Esophagus muscularis mucosa (tissue), 4 donors: ENCODE measurements around the gene FHIP1A. TPM values are rescaled to one million over a fixed set of nuclear protein-coding genes. Genes with fewer than 3 reads are reported as not detected.
A peak's percentile ranks its signal among the peaks of the same experiment; 100 is the strongest.

Source experiments
- DNase-seq: peaks from one replicate; pipeline ENCODE4 v3.0.0-alpha.2; 2017; ENCODE audit errors: extremely low spot score
- H3K27ac ChIP-seq, 4 donors: fragments of 200-600 bp; sonication (generic); replicated peaks in 1 of 4; 1 replicate in 3 of 4; 2 replicates in 1 of 4; pipeline ENCODE4 v1.5.1; 2016 to 2019; ENCODE audit warnings: mild to moderate bottlenecking in 1 of 4
- H3K27me3 ChIP-seq, 4 donors: fragments of 200-600 bp; sonication (generic); one replicate each; pipeline versions ENCODE4 v1.5.1 to v1.6.0; 2016 to 2019
- H3K36me3 ChIP-seq, 4 donors: fragments of 200-600 bp; sonication (generic); one replicate each; pipeline ENCODE4 v1.5.1; 2016 to 2019
- H3K4me1 ChIP-seq, 4 donors: fragments of 200-600 bp; sonication (generic); one replicate each; pipeline ENCODE4 v1.5.1; 2016 to 2019
- H3K4me3 ChIP-seq, 4 donors: fragments of 200-600 bp; sonication (generic); 1 replicate in 2 of 4; 2 replicates in 2 of 4; pipeline ENCODE4 v1.5.1; 2016 to 2019; ENCODE audit warnings: mild to moderate bottlenecking in 4 of 4, moderate library complexity in 1 of 4
- H3K9me3 ChIP-seq, 4 donors: fragments of 200-600 bp; sonication (generic); 1 replicate in 3 of 4; 2 replicates in 1 of 4; pipeline ENCODE4 v1.5.1; 2016 to 2019
- CTCF ChIP-seq, 3 experiments: fragments of 200-600 bp in 2 of 3; fragments of 450-650 bp in 1 of 3; sonication (generic) in 2 of 3; IDR thresholded peaks; one replicate each; pipeline ENCODE4 v1.5.1; 2017 to 2019; ENCODE audit warnings: antibody characterized with exemption in 3 of 3, mild to moderate bottlenecking in 2 of 3, moderate library complexity in 1 of 3
- EP300 ChIP-seq: sonication (generic); formaldehyde crosslinking; IDR thresholded peaks from one replicate; pipeline ENCODE4 v1.6.1; 2017; ENCODE audit warnings: antibody characterized with exemption
- POLR2A ChIP-seq: fragments of 450-650 bp; IDR thresholded peaks from one replicate; pipeline ENCODE4 v1.6.1; 2017; ENCODE audit warnings: antibody characterized with exemption, moderate library complexity, mild to moderate bottlenecking, low read depth
- POLR2AphosphoS5 ChIP-seq, 2 donors: sonication (generic); formaldehyde crosslinking; IDR thresholded peaks; one replicate each; pipeline ENCODE4 v1.6.1; 2017; ENCODE audit warnings: antibody characterized with exemption in 2 of 2
- WGBS: methylation state at CpG from one replicate; pipeline ENCODE4 v1.1.5; 2018; 5-methylcytosine and 5-hydroxymethylcytosine counted together
- intact Hi-C: fragments of 100-400 bp; cut with DNase I; formaldehyde crosslinking; loops from one replicate; pipeline ENCODE4 v1.15.1; 2023
- total RNA-seq, 4 donors: library from RNA; depleted of rRNA; stranded (reverse); fragments of >200 nt; gene quantifications; one replicate each; pipeline versions ENCODE4 v1.1.0 to v1.2.1, GENCODE V29; 2016

The FHIP1A gene
- total RNA-seq, 4 donors from 2014 or later = 0.83 to 6.2 (median 2.2) TPM

GRCh38 chr4:151407466-151408379 lies 1.3 kb upstream of the FHIP1A start:
- Histone ChIP-seq H3K27me3 (no peaks in the 10 kb centered on the region), H3K4me1 (peaks cover 0 to 27% (median 21%) of the 10 kb centered on the region in 4 donors), H3K9me3 (no peaks in the 10 kb centered on the region), H3K27ac (peak overlapping the region in 3 of 4 donors; percentile 32 to 51 (median 41)), H3K36me3 (no peaks in the 10 kb centered on the region), H3K4me3 (peak overlapping the region; percentile 58 to 63 (median 60))
- WGBS = 51% methylated on average over 28 of the region's 29 CpGs
- intact Hi-C loops = no loop called here
- DNase-seq = no peak
- TF ChIP-seq EP300 (no peak), POLR2A (no peak), POLR2AphosphoS5 (IDR thresholded peaks at IDR 0.05) (no peak), CTCF (IDR thresholded peaks at IDR 0.05) (no peak)

DNA sequence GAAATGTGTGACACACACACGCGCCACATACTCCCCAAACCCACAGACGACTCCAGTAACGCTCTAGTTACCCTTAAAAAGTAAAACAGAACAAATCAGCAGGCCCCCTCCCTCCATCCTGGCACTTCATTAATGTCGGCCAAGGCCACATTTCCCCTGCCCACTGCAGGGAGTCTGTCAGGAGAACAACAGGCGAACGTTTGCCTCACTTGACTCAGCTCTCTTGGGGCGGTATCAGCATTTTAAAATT lies 671 bp upstream of the FHIP1A start:
- TF ChIP-seq POLR2A (no peak), EP300 (no peak)

DNA sequence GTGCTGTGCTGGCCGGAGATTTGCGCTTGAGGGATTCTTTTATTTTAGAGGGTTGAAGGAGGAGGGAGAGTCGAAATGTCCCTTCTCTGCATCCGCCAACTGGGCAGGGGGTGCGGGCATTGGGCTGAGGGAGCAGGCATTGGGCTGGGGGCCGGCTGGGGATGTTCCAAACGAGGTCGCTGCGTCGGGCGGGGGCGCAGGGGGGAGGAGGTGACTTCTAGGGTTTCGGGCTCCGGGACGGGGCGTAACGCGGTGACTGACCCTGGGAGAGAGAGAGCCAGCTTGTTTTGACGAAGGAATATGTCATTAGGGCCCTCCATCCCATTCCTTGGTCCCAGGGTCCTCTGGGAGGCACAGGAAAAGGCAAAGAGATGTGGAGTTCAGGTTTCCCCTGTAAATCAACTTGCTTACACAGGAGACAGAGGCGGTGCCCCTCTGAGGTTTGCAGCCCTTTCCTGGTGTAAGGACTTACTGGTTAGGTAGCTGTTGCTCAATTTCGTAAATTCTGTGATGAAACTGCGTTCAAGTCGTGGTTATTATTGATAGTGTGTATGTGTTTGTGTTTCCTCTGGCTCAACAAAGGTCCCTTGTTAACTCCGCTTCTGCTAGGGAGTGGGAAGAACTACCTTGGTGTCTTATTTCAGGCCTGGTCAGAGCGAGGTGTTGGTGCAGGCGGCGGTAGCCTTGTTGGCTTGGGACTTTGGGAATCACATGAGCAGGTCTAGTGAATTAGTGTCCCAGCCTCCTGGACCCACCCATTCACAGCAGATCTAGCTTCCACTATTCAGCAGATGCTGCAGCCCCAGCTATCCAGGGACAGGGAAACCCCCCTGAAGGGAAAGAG lies 716 bp downstream of the FHIP1A start:
- 19% methylated on average over 22 of the region's 27 CpGs for WGBS
- H3K4me1 ChIP-seq = peaks cover 0 to 27% (median 21%) of the 10 kb centered on the region in 4 donors
- no peak for DNase-seq
- H3K36me3 ChIP-seq = no peaks in the 10 kb centered on the region
- intact Hi-C loops = no loop called here
- no peaks in the 10 kb centered on the region for H3K27me3 ChIP-seq
- TF ChIP-seq POLR2AphosphoS5 (IDR thresholded peaks at IDR 0.05) = no peak
- no peak for TF ChIP-seq POLR2A
- no peak for TF ChIP-seq CTCF (IDR thresholded peaks at IDR 0.05)
- no peak for TF ChIP-seq EP300
- no peaks in the 10 kb centered on the region for H3K9me3 ChIP-seq
- peak overlapping the region; percentile 58 to 63 (median 60) for H3K4me3 ChIP-seq
- H3K27ac ChIP-seq = peak overlapping the region in 2 of 4 donors; percentile 28 to 53

More for the DNA sequence above, 671 bp upstream of the FHIP1A start:
- intact Hi-C loops = no loop called here
- H3K36me3 ChIP-seq = no peaks in the 10 kb centered on the region
- peaks cover 0 to 27% (median 21%) of the 10 kb centered on the region in 4 donors for H3K4me1 ChIP-seq
- 14% methylated on average over 5 of the region's 8 CpGs for WGBS
- DNase-seq = no peak
- no peaks in the 10 kb centered on the region for H3K9me3 ChIP-seq
- H3K27ac ChIP-seq = peak overlapping the region in 3 of 4 donors; percentile 32 to 51 (median 41)
- H3K27me3 ChIP-seq = no peaks in the 10 kb centered on the region
- peak overlapping the region; percentile 58 to 63 (median 60) for H3K4me3 ChIP-seq

DNA sequence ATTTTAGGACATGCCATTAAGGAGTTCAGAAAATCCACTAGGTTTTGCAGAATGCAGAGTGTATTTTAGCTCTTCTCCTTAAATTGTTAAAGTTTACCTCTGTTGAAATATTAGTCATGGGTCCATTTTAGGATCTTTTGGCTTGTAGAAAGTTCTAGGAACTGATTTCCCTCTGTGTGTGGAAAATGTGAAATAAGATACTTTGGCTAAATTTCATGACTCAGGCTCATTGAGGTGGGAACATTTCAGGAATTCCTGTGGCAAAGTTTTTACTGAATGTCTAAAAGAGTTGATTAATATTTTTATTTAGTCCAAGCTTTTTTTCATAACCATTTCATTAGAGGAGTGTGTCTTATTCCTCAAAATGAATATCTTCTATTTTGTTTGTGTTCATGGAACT lies 7.0 kb downstream of the FHIP1A start:
- DNase-seq = no peak
- Histone ChIP-seq H3K27me3 (no peaks in the 10 kb centered on the region), H3K4me3 (no peak overlapping the region), H3K4me1 (peaks cover 0 to 3% (median 0%) of the 10 kb centered on the region in 4 donors), H3K27ac (no peak overlapping the region), H3K9me3 (no peaks in the 10 kb centered on the region), H3K36me3 (no peaks in the 10 kb centered on the region)
- no peak for TF ChIP-seq POLR2AphosphoS5 (IDR thresholded peaks at IDR 0.05)
- no peak for TF ChIP-seq EP300
- TF ChIP-seq POLR2A = no peak
- no peak for TF ChIP-seq CTCF (IDR thresholded peaks at IDR 0.05)
- intact Hi-C loops = no loop called here

DNA sequence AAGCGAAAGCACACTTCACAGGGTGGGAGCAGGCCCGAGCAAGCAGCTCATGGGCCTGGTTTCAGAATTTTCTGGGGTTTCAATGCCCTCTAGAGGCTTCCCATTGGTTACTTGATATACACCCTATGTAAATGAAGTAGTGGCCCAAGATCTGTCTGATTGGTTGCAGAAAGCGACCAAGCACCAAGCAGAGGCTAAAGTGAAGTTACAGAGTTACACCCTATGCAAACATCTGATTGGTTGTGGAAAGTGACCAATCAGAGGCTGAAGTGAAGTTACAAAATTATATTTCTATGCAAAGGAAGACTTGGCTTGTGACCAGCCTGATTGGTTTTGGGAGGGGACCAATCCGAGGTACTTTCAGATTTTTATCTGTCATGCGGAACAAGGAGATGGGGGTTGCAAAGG lies 8.2 kb downstream of the FHIP1A start:
- TF ChIP-seq POLR2AphosphoS5 (IDR thresholded peaks at IDR 0.05) (no peak), EP300 (no peak), POLR2A (no peak), CTCF (IDR thresholded peaks at IDR 0.05) (no peak)
- H3K27ac ChIP-seq = no peak overlapping the region
- intact Hi-C loops = no loop called here
- no peaks in the 10 kb centered on the region for H3K9me3 ChIP-seq
- H3K36me3 ChIP-seq = no peaks in the 10 kb centered on the region
- peaks cover 0 to 3% (median 0%) of the 10 kb centered on the region in 4 donors for H3K4me1 ChIP-seq
- no peak overlapping the region for H3K4me3 ChIP-seq
- DNase-seq = no peak
- 88% methylated on average over 5 of the region's 5 CpGs for WGBS
- H3K27me3 ChIP-seq = no peaks in the 10 kb centered on the region
